Gastroesophageal sphincter (tissue), 3 donors: Measurements from ENCODE around the gene TAF15.

Experiments used
- EP300 ChIP-seq: sonication (generic); formaldehyde crosslinking; IDR thresholded peaks from one replicate; pipeline ENCODE4 v1.6.1; 2017; ENCODE audit warnings: antibody characterized with exemption, mild to moderate bottlenecking
- POLR2A ChIP-seq, 2 donors: fragments of 450-650 bp; IDR thresholded peaks; one replicate each; pipeline ENCODE4 v1.6.1; 2017; ENCODE audit warnings: antibody characterized with exemption in 2 of 2, mild to moderate bottlenecking in 2 of 2, moderate library complexity in 1 of 2
- POLR2AphosphoS5 ChIP-seq: sonication (generic); formaldehyde crosslinking; IDR thresholded peaks from one replicate; pipeline ENCODE4 v1.6.1; 2017; ENCODE audit warnings: antibody characterized with exemption
- TF ChIP-seq, protein P1 (sequence below), 4 experiments: fragments of 200-600 bp in 2 of 4; fragments of 450-650 bp in 2 of 4; sonication (generic) in 1 of 4; IDR thresholded peaks; one replicate each; pipeline ENCODE4 v1.5.1; 2017 to 2019; ENCODE audit warnings: antibody characterized with exemption in 4 of 4, mild to moderate bottlenecking in 2 of 4, moderate library complexity in 2 of 4

DNA sequence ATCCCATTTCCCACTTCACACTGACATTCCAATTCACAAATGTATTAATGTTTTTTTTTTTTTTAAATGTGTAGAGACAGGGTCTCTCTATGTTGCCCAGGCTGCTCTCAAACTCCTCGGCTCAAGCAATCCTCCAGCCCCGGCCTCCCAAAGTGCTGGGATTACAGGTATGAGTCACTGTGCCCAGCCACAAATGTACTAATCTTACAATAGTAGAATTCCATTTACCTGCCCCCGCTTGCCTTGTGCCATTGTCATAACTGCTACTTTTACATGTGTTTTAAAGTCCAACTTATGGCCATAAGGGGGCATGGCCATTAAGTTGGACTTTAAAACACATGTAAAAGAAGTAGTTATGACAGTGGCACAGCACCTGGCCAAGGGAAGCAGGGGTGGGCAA is 18.4 kb upstream of the TAF15 start:
- TF ChIP-seq, protein P1, sequence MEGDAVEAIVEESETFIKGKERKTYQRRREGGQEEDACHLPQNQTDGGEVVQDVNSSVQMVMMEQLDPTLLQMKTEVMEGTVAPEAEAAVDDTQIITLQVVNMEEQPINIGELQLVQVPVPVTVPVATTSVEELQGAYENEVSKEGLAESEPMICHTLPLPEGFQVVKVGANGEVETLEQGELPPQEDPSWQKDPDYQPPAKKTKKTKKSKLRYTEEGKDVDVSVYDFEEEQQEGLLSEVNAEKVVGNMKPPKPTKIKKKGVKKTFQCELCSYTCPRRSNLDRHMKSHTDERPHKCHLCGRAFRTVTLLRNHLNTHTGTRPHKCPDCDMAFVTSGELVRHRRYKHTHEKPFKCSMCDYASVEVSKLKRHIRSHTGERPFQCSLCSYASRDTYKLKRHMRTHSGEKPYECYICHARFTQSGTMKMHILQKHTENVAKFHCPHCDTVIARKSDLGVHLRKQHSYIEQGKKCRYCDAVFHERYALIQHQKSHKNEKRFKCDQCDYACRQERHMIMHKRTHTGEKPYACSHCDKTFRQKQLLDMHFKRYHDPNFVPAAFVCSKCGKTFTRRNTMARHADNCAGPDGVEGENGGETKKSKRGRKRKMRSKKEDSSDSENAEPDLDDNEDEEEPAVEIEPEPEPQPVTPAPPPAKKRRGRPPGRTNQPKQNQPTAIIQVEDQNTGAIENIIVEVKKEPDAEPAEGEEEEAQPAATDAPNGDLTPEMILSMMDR (IDR thresholded peaks at IDR 0.05), result no peak
- TF ChIP-seq POLR2A (IDR thresholded peaks at IDR 0.05) (no peak), EP300 (no peak), POLR2AphosphoS5 (no peak)
